ENCODE data around the gene CHRDL2. TPM values are rescaled to one million over a fixed set of nuclear protein-coding genes. Genes with fewer than 3 reads are reported as not detected.

The CHRDL2 gene
- total RNA-seq, 4 donors from 2014 or later: 1.5 to 13.6 (median 1.7) TPM; not detected in 1

DNA sequence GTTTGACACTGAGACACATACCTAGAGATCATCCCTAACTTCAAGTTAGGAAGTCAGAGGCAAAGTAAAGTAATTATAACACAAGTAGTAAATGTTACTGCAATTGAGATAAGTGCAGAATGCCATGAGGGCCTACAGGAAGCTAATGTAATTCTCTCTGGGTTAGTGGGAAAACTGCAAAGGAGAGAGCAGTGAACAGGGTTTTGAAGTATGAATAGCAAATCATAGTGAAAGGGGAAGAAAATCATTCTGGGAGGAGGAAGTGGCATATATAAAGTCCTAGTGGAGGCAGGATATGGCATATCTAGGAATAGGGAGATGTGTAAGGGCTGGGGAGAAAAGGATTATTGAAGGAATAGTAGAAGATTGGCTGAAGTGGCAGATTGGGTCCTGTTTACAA is 45.3 kb upstream of the CHRDL2 start:
- H3K4me3 ChIP-seq: no peak overlapping the region
- H3K4me1 ChIP-seq: peaks cover 3 to 71% (median 6%) of the 10 kb centered on the region in 3 donors
- no peak for ATAC-seq
- no peaks in the 10 kb centered on the region for H3K9me3 ChIP-seq
- H3K27ac ChIP-seq: no peak overlapping the region
- no peaks in the 10 kb centered on the region for H3K36me3 ChIP-seq
- H3K27me3 ChIP-seq: no peaks in the 10 kb centered on the region
- TF ChIP-seq, protein P1, sequence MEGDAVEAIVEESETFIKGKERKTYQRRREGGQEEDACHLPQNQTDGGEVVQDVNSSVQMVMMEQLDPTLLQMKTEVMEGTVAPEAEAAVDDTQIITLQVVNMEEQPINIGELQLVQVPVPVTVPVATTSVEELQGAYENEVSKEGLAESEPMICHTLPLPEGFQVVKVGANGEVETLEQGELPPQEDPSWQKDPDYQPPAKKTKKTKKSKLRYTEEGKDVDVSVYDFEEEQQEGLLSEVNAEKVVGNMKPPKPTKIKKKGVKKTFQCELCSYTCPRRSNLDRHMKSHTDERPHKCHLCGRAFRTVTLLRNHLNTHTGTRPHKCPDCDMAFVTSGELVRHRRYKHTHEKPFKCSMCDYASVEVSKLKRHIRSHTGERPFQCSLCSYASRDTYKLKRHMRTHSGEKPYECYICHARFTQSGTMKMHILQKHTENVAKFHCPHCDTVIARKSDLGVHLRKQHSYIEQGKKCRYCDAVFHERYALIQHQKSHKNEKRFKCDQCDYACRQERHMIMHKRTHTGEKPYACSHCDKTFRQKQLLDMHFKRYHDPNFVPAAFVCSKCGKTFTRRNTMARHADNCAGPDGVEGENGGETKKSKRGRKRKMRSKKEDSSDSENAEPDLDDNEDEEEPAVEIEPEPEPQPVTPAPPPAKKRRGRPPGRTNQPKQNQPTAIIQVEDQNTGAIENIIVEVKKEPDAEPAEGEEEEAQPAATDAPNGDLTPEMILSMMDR (IDR thresholded peaks at IDR 0.05): no peak
- no peak for TF ChIP-seq POLR2AphosphoS5 (IDR thresholded peaks at IDR 0.05)
- no peak for TF ChIP-seq EP300 (IDR thresholded peaks at IDR 0.05)
- TF ChIP-seq POLR2A (IDR thresholded peaks at IDR 0.05): no peak

DNA sequence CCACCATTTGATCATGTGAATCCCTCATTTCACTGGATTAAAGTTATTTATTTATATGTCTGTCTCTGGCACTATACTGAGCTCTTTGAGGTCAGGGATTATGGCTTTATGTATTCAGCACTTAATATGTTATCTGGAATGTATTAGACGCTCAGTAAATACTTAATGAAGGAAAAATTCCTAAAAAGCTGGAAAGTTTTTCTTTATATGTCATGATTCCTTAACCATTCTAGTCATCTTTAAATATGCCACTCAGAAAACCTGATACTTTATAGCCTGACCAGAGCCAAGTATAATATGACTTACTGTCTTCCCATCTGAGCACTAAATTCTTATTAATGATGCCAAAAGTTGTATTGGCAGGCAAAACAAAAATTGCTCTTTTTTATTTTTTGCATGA is 44.5 kb upstream of the CHRDL2 start:
- TF ChIP-seq, protein P1 (IDR thresholded peaks at IDR 0.05): no peak
- TF ChIP-seq EP300 (IDR thresholded peaks at IDR 0.05) (no peak), POLR2AphosphoS5 (IDR thresholded peaks at IDR 0.05) (no peak), POLR2A (IDR thresholded peaks at IDR 0.05) (no peak)
- H3K36me3 ChIP-seq: no peaks in the 10 kb centered on the region
- WGBS, 2 donors (ENCODE audit: low coverage in 1 of 2): 75 to 79% methylated on average over 1 of the region's 1 CpG
- no peak for ATAC-seq
- H3K4me1 ChIP-seq: peaks cover 3 to 64% (median 6%) of the 10 kb centered on the region in 3 donors
- H3K9me3 ChIP-seq: no peaks in the 10 kb centered on the region
- H3K27ac ChIP-seq: no peak overlapping the region
- H3K27me3 ChIP-seq: no peaks in the 10 kb centered on the region
- H3K4me3 ChIP-seq: no peak overlapping the region

DNA sequence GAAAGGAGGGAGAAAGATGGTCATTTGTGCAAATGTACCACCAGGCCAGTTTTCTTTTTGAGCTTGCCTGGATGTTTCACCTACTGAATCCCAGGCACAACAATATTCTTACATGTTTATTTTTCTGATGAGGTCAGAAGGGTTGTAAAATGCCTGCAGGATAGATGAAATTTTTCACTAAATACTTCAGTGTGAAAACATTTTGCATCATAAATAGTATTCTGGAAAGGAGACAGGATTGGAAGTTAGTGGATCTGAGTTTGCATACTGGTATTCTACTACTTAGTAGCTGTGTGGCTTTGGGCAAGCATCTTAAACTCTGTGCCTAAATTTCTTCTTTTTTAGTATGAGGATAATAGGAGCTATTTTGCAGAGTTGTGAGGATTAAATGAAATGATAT is 42.2 kb upstream of the CHRDL2 start:
- no peaks in the 10 kb centered on the region for H3K27me3 ChIP-seq
- no peaks in the 10 kb centered on the region for H3K36me3 ChIP-seq
- H3K4me1 ChIP-seq: peaks cover 0 to 50% (median 0%) of the 10 kb centered on the region in 3 donors
- no peak overlapping the region for H3K27ac ChIP-seq
- ATAC-seq: no peak
- H3K9me3 ChIP-seq: no peaks in the 10 kb centered on the region
- TF ChIP-seq POLR2A (IDR thresholded peaks at IDR 0.05) (no peak), EP300 (IDR thresholded peaks at IDR 0.05) (no peak), POLR2AphosphoS5 (IDR thresholded peaks at IDR 0.05) (no peak)
- TF ChIP-seq, protein P1 (IDR thresholded peaks at IDR 0.05): no peak
- H3K4me3 ChIP-seq: no peak overlapping the region

DNA sequence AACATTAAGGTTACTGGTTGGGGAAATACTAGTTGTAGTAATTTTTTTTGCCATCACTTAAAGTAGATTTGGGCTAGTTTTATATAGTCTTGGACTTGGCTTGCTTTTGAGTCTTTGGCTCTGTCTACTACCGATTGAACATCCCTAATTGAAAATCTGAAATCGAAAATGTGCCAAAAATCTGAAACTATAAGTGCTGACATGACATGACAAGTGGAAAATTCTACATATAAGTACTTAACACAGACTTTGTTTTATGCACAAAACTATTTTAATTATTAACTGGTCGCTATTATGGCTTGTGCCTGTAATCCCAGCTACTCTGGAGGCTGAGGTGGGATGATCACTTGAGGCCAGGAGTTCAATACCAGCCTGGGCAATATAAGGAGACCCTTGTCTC is 39.9 kb upstream of the CHRDL2 start:
- Histone ChIP-seq H3K27ac (no peak overlapping the region), H3K4me3 (no peak overlapping the region), H3K9me3 (no peaks in the 10 kb centered on the region), H3K4me1 (peaks cover 0 to 26% (median 0%) of the 10 kb centered on the region in 3 donors), H3K27me3 (no peaks in the 10 kb centered on the region), H3K36me3 (no peaks in the 10 kb centered on the region)
- no peak for ATAC-seq
- WGBS, 2 donors (ENCODE audit: low coverage in 1 of 2): 91 to 93% methylated on average over 3 of the region's 3 CpGs
- TF ChIP-seq POLR2A (IDR thresholded peaks at IDR 0.05): no peak
- TF ChIP-seq, protein P1 (IDR thresholded peaks at IDR 0.05): no peak
- TF ChIP-seq EP300 (IDR thresholded peaks at IDR 0.05): no peak
- no peak for TF ChIP-seq POLR2AphosphoS5 (IDR thresholded peaks at IDR 0.05)

DNA sequence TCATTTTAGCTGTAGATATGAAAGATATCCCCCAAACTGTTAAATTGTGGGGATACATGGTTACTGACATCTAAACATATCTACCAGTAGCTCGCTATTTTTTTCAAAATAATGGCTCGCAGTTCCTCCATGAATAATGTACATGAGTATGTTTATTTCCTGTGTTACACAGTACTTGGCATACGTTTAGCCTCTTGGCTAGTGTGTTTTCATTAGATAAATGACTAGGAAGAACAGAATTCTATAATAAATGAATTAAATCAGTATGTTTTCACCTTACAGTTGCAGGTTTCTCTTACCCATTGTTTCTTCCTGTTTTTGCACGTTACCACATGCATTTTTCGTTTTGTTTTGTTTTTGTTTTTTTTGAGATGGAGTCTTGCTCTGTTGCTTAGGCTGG is 39.2 kb upstream of the CHRDL2 start:
- H3K27me3 ChIP-seq: no peaks in the 10 kb centered on the region

More for the DNA sequence above, 39.2 kb upstream of the CHRDL2 start:
- Histone ChIP-seq H3K4me1 (peaks cover 0 to 21% (median 0%) of the 10 kb centered on the region in 3 donors), H3K4me3 (no peak overlapping the region), H3K36me3 (no peaks in the 10 kb centered on the region), H3K9me3 (no peaks in the 10 kb centered on the region), H3K27ac (no peak overlapping the region)
- ATAC-seq: no peak
- 58 to 61% methylated on average over 5 of the region's 5 CpGs for WGBS, 2 donors (ENCODE audit: low coverage in 1 of 2)
- TF ChIP-seq, protein P1 (IDR thresholded peaks at IDR 0.05): no peak
- TF ChIP-seq POLR2AphosphoS5 (IDR thresholded peaks at IDR 0.05) (no peak), EP300 (IDR thresholded peaks at IDR 0.05) (no peak), POLR2A (IDR thresholded peaks at IDR 0.05) (no peak)
